PC-3 (cell line): ENCODE data around the gene ADCY5. TPM values are rescaled to one million over a fixed set of nuclear protein-coding genes. Genes with fewer than 3 reads are reported as not detected.
A peak's percentile ranks its signal among the peaks of the same experiment; 100 is the strongest.

ENCODE experiments used
- ATAC-seq: fragments of 200-7000 bp; cut with Tn5 transposase; 2 replicates; pipeline ENCODE4 v1.9.1; 2020; ENCODE audit warnings: mild to moderate bottlenecking, moderate library complexity
- BruUV-seq: library from RNA; stranded (reverse); fragments of 400-500 nt; replicated peaks from 2 replicates; lab custom pipeline; 2021; lab: Mats Ljungman, UMichigan
- CTCF ChIA-PET: fragments of 300-600 bp; sonication (Branson Sonifier 250); formaldehyde crosslinking; loops from one replicate; lab custom pipeline; 2022; ENCODE audit warnings: antibody characterized with exemption; lab: Charles Lee
- POLR2A ChIA-PET: fragments of 300-600 bp; sonication (Branson Sonifier 250); formaldehyde crosslinking; loops from one replicate; lab custom pipeline; 2022; ENCODE audit warnings: antibody characterized with exemption; ENCODE audit not compliant: unreplicated experiment; lab: Charles Lee
- DNase-seq: peaks from one replicate; pipeline ENCODE4 v3.0.0-alpha.2; 2015
- H2AFZ ChIP-seq: fragments of 300-600 bp; sonication (generic); 2 replicates; pipeline ENCODE4 v1.6.0; 2016; ENCODE audit warnings: antibody characterized with exemption, low read length
- H3F3A ChIP-seq: fragments of 300-600 bp; sonication (generic); one replicate; pipeline ENCODE4 v1.6.0; 2017; ENCODE audit warnings: antibody characterized with exemption, low read length, control low read depth, mild to moderate bottlenecking; ENCODE audit not compliant: unreplicated experiment
- H3K27ac ChIP-seq: fragments of 300-600 bp; sonication (generic); 2 replicates; pipeline ENCODE4 v1.5.1; 2016; ENCODE audit warnings: mild to moderate bottlenecking, low read length
- H3K27me3 ChIP-seq: fragments of 300-600 bp; sonication (generic); 2 replicates; pipeline ENCODE4 v1.6.1; 2016; ENCODE audit warnings: low read length, mixed read lengths
- H3K36me3 ChIP-seq: fragments of 300-600 bp; sonication (generic); 2 replicates; pipeline ENCODE4 v1.6.1; 2016; ENCODE audit warnings: low read depth, mixed run types, low read length, mixed read lengths
- H3K4me1 ChIP-seq: fragments of 300-600 bp; sonication (generic); 2 replicates; pipeline ENCODE4 v1.5.1; 2016; ENCODE audit warnings: low read length; ENCODE audit not compliant: insufficient read depth
- H3K4me2 ChIP-seq: fragments of 300-600 bp; sonication (generic); 2 replicates; pipeline ENCODE4 v1.6.0; 2016; ENCODE audit warnings: low read length
- H3K4me3 ChIP-seq: fragments of 300-600 bp; sonication (generic); 2 replicates; pipeline ENCODE4 v1.5.1; 2016; ENCODE audit warnings: mild to moderate bottlenecking, low read length, mixed read lengths
- H3K79me2 ChIP-seq: fragments of 300-600 bp; sonication (generic); 2 replicates; pipeline ENCODE4 v1.6.1; 2017; ENCODE audit warnings: low read length, mixed read lengths
- H3K9ac ChIP-seq: fragments of 300-600 bp; sonication (generic); 2 replicates; pipeline ENCODE4 v1.6.0; 2016; ENCODE audit warnings: mild to moderate bottlenecking, low read length
- H3K9me2 ChIP-seq: fragments of 300-600 bp; sonication (generic); replicated peaks from 2 replicates; pipeline ENCODE4 v1.6.1; 2016; ENCODE audit warnings: mixed run types, low read length, mixed read lengths
- H3K9me3 ChIP-seq: fragments of 300-600 bp; sonication (generic); 2 replicates; pipeline ENCODE4 v1.6.1; 2016; ENCODE audit warnings: low read length, mixed read lengths
- H4K20me1 ChIP-seq: fragments of 300-600 bp; sonication (generic); 2 replicates; pipeline ENCODE4 v1.6.1; 2016; ENCODE audit warnings: low read length, mixed read lengths
- EZH2 ChIP-seq: fragments of 300-600 bp; sonication (generic); IDR thresholded peaks from one replicate; pipeline ENCODE4 v1.6.1; 2017; ENCODE audit warnings: antibody characterized with exemption, mild to moderate bottlenecking, low read length; ENCODE audit not compliant: unreplicated experiment
- EZH2phosphoT487 ChIP-seq: fragments of 300-600 bp; sonication (generic); IDR thresholded peaks from 2 replicates; pipeline ENCODE4 v1.6.1; 2018; ENCODE audit warnings: mild to moderate bottlenecking, antibody characterized with exemption, low read length, borderline replicate concordance
- intact Hi-C: fragments of 100-400 bp; cut with micrococcal nuclease; formaldehyde crosslinking; loops from 2 replicates; pipeline ENCODE4 v1.9.0; 2023
- total RNA-seq: library from RNA; depleted of rRNA; stranded (reverse); fragments of >200 nt; gene quantifications from 2 replicates; pipeline ENCODE4 v1.2.3, GENCODE V29; 2014
- TF ChIP-seq, protein P1 (sequence below): fragments of 300-600 bp; sonication (generic); conservative IDR thresholded peaks from 2 replicates; pipeline ENCODE4 v1.5.1; 2017; ENCODE audit warnings: antibody characterized with exemption, low read depth, mild to moderate bottlenecking, low read length

ADCY5 gene
- total RNA-seq, 1 experiment from 2014 or later: not detected

DNA sequence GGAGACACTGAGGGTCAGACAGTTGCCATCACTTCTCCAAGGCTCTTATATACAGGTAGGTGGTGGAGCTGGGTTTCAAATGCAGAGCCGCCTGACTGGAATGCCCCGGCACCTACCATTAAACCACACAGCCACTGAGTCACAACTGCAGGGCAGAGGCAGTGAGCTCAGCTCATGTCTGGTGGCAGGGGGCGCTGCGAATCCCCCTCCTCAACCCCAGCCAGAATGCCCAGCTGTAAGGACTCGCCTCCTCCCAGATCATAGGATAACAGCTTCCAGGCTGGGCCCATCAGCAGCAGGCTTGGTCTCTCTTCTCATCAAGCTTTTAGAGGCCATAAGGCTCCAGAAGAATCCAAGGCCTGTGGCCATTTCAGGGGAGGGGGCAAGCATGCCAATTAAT is 26.4 kb downstream of the ADCY5 start:
- BruUV-seq: no TSS peak
- no peak for DNase-seq
- no peak for ATAC-seq
- Histone ChIP-seq H3K4me2 (no peak overlapping the region), H3K27ac (no peak overlapping the region), H3K36me3 (no peaks in the 10 kb centered on the region), H3K79me2 (no peaks in the 10 kb centered on the region), H3K9me2 (no peaks in the 10 kb centered on the region), H3K4me3 (no peak overlapping the region), H3F3A (no peaks in the 10 kb centered on the region), H3K27me3 (peaks cover 53% of the 10 kb centered on the region), H4K20me1 (no peaks in the 10 kb centered on the region), H3K9me3 (no peaks in the 10 kb centered on the region), H2AFZ (no peak overlapping the region), H3K9ac (no peak overlapping the region), H3K4me1 (no peaks in the 10 kb centered on the region)
- ChIA-PET POLR2A (no interaction called here), CTCF (no interaction called here)
- intact Hi-C loops: no loop called here
- TF ChIP-seq EZH2 (no peak), EZH2phosphoT487 (no peak)
- TF ChIP-seq, protein P1, sequence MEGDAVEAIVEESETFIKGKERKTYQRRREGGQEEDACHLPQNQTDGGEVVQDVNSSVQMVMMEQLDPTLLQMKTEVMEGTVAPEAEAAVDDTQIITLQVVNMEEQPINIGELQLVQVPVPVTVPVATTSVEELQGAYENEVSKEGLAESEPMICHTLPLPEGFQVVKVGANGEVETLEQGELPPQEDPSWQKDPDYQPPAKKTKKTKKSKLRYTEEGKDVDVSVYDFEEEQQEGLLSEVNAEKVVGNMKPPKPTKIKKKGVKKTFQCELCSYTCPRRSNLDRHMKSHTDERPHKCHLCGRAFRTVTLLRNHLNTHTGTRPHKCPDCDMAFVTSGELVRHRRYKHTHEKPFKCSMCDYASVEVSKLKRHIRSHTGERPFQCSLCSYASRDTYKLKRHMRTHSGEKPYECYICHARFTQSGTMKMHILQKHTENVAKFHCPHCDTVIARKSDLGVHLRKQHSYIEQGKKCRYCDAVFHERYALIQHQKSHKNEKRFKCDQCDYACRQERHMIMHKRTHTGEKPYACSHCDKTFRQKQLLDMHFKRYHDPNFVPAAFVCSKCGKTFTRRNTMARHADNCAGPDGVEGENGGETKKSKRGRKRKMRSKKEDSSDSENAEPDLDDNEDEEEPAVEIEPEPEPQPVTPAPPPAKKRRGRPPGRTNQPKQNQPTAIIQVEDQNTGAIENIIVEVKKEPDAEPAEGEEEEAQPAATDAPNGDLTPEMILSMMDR: no peak

DNA sequence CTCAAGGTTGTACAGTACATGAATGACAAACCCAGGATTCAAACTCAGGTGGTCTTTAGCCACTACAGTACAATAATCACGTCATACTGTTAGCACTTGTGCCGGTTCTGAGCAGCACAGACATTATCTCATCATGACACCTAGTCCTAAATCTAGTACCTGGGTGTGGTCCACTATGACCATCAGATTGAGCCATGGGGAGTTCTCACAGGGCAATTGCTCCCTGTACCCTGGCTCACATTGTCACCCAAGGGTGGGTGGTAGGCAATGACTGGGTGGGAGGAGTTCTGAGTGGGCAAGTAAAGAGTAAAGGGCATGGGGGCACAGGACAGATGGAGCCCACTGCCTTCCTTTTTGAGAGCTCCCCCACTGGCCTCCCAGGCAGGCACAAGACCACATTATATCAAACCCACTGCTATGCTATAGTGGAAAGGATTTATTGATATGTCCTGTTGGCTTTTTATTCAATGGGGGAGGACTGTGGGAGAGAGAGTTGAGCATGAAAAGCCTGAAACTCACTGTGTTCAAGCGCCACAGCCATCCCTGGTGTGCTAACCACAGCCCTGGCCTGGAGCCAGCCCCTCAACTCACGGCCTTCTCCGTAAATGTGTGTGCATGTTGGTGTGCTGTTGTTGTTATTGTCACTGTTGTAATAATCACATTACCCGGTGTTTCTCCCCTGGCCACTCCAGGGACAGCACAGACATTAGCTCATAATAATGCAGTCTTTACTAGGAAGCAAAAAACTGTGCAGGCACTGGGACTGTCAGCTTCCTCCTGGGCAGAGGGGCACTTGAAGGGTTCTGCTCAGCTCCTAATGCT is 27.3 kb downstream of the ADCY5 start:
- H3K9ac ChIP-seq: no peak overlapping the region
- CTCF ChIA-PET: no interaction called here
- H3K27me3 ChIP-seq: peaks cover 53% of the 10 kb centered on the region
- H3K27ac ChIP-seq: no peak overlapping the region
- no peak overlapping the region for H3K4me2 ChIP-seq
- ATAC-seq (no peak), DNase-seq (peak; percentile 12)
- H4K20me1 ChIP-seq: no peaks in the 10 kb centered on the region
- POLR2A ChIA-PET: no interaction called here
- BruUV-seq: no TSS peak
- no peaks in the 10 kb centered on the region for H3K4me1 ChIP-seq
- H2AFZ ChIP-seq: no peak overlapping the region
- H3K9me2 ChIP-seq: no peaks in the 10 kb centered on the region
- no peak overlapping the region for H3K4me3 ChIP-seq
- no peaks in the 10 kb centered on the region for H3F3A ChIP-seq
- H3K79me2 ChIP-seq: no peaks in the 10 kb centered on the region
- intact Hi-C loops: no loop called here
- no peaks in the 10 kb centered on the region for H3K9me3 ChIP-seq
- TF ChIP-seq EZH2 (no peak), EZH2phosphoT487 (no peak)
- TF ChIP-seq, protein P1: no peak
- H3K36me3 ChIP-seq: no peaks in the 10 kb centered on the region

DNA sequence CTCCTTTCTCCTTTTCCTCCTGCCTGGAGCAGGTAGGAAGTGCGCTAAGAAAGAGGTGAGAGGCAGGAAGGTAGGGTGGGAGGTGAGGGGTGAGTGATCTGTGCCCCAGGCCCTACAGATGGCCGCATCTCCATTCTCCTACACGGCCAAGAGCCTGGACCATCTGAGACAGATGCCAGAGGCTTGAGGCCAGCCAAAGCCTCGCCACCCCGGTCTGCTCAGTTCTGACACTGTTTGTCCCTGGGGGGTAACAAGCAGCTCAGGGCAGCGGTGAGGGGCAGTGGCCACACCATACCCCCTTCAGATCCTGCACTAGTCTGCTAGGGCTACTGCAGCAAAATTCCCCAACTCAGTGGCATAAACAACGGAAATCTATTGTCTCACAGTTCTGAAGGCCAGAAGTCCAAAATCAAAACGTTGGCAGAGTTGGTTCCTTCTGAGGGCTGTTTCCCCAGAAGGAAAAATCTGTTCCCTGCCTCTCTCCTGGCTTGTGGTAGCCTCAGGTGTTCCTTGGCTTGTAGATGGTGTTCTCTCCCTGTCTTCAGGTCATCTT is 28.4 kb downstream of the ADCY5 start:
- Histone ChIP-seq H3K4me3 (no peak overlapping the region), H3K9ac (no peak overlapping the region), H3K79me2 (no peaks in the 10 kb centered on the region), H3K27me3 (peaks cover 57% of the 10 kb centered on the region), H3K4me1 (no peaks in the 10 kb centered on the region), H4K20me1 (no peaks in the 10 kb centered on the region), H2AFZ (no peak overlapping the region), H3K4me2 (no peak overlapping the region), H3K9me2 (no peaks in the 10 kb centered on the region), H3F3A (no peaks in the 10 kb centered on the region), H3K9me3 (no peaks in the 10 kb centered on the region), H3K27ac (no peak overlapping the region), H3K36me3 (no peaks in the 10 kb centered on the region)
- ATAC-seq (no peak), DNase-seq (no peak)
- intact Hi-C loops: no loop called here
- CTCF ChIA-PET: no interaction called here
- no TSS peak for BruUV-seq
- POLR2A ChIA-PET: no interaction called here
- TF ChIP-seq, protein P1: no peak
- TF ChIP-seq EZH2 (no peak), EZH2phosphoT487 (no peak)
